CD4-positive, alpha-beta T cell (primary cell): ENCODE measurements around the gene EHD2. TPM values are rescaled to one million over a fixed set of nuclear protein-coding genes. Genes with fewer than 3 reads are reported as not detected.
"Not testable (repeated sequence)": the region's sequence is repeated elsewhere in the genome, so short reads cannot be mapped to it uniquely, and the experiment has no call there.

Experiments used
- ATAC-seq: fragments of 200-7000 bp; cut with Tn5 transposase; one replicate; pipeline ENCODE4 v1.10.0; 2022; ENCODE audit warnings: mild to moderate bottlenecking; ENCODE audit not compliant: poor library complexity
- CTCF ChIA-PET: fragments of 350-600 bp; sonication (Branson Sonifier 250); formaldehyde crosslinking; loops from one replicate; lab custom pipeline; 2021; ENCODE audit warnings: antibody characterized with exemption, inconsistent platforms; lab: Charles Lee
- POLR2A ChIA-PET: fragments of 350-600 bp; sonication (Branson Sonifier 250); formaldehyde crosslinking; loops from one replicate; lab custom pipeline; 2021; ENCODE audit warnings: antibody characterized with exemption, inconsistent platforms; lab: Charles Lee
- DNase-seq, 14 experiments: peaks; one replicate each; pipeline ENCODE4 v3.0.0-alpha.2; 2013 to 2020; ENCODE audit warnings: mixed read lengths in 2 of 14
- H3K27ac ChIP-seq, 2 donors: one replicate each; pipeline versions ENCODE4 v1.5.1 to v1.7.0; 2013; ENCODE audit warnings: low read length in 2 of 2, low read depth in 1 of 2, mild to moderate bottlenecking in 1 of 2
- H3K27me3 ChIP-seq, 2 experiments: 1 replicate in 1 of 2; 2 replicates in 1 of 2; pipeline versions ENCODE4 v1.6.1 to v1.7.0; 2013; ENCODE audit warnings: low read length in 2 of 2, control low read depth in 1 of 2, mild to moderate bottlenecking in 1 of 2, moderate library complexity in 1 of 2; ENCODE audit not compliant: insufficient read depth in 2 of 2, control insufficient read depth in 1 of 2
- H3K36me3 ChIP-seq: one replicate; pipeline ENCODE4 v1.6.1; 2013; ENCODE audit warnings: low read length, control low read depth; ENCODE audit not compliant: insufficient read depth
- H3K4me1 ChIP-seq: one replicate; pipeline ENCODE4 v1.6.1; 2013; ENCODE audit warnings: low read length, control low read depth; ENCODE audit not compliant: insufficient read depth
- H3K4me3 ChIP-seq: one replicate; pipeline ENCODE4 v1.5.1; 2013; ENCODE audit warnings: mild to moderate bottlenecking, low read length, moderate library complexity
- H3K9me3 ChIP-seq, 2 experiments: 1 replicate in 1 of 2; 2 replicates in 1 of 2; pipeline versions ENCODE4 v1.6.1 to v1.7.0; 2013; ENCODE audit warnings: low read length in 2 of 2, mild to moderate bottlenecking in 2 of 2, control low read depth in 1 of 2, moderate library complexity in 1 of 2; ENCODE audit not compliant: control insufficient read depth in 1 of 2, insufficient read depth in 1 of 2
- H3K27ac Mint-ChIP-seq: one replicate; pipeline ENCODE4 v1.8.0; 2020; ENCODE audit warnings: mixed read lengths
- H3K27me3 Mint-ChIP-seq: one replicate; pipeline ENCODE4 v1.8.0; 2021; ENCODE audit warnings: mixed read lengths
- H3K36me3 Mint-ChIP-seq: one replicate; pipeline ENCODE4 v1.8.0; 2021; ENCODE audit warnings: low read depth, mixed read lengths
- H3K4me1 Mint-ChIP-seq: one replicate; pipeline ENCODE4 v1.8.0; 2021; ENCODE audit warnings: low read depth, mixed read lengths
- H3K4me3 Mint-ChIP-seq: one replicate; pipeline ENCODE4 v1.8.0; 2020; ENCODE audit warnings: mild to moderate bottlenecking, mixed read lengths
- H3K9me3 Mint-ChIP-seq: one replicate; pipeline ENCODE4 v1.8.0; 2020; ENCODE audit warnings: mixed read lengths
- CTCF ChIP-seq: fragments of 200-600 bp; IDR thresholded peaks from one replicate; pipeline ENCODE4 v1.8.0; 2022; ENCODE audit warnings: antibody characterized with exemption, mild to moderate bottlenecking
- intact Hi-C, 2 experiments: fragments of 100-400 bp; cut with DNase I in 1 of 2; cut with micrococcal nuclease in 1 of 2; formaldehyde crosslinking; loops; one replicate each; pipeline versions ENCODE4 v1.15.1 to v1.9.0; 2023 to 2025; cut with DNase I, micrococcal nuclease
- total RNA-seq, 174 experiments: library from RNA in 2 of 174; stranded (reverse) in 2 of 174; gene quantifications; one replicate each; pipeline ENCODE4 v1.2.3 and lab custom pipeline; 2021 to 2026

EHD2 gene
- total RNA-seq, 2 experiments from 2014 or later = 0.16 TPM; not detected in 1

DNA sequence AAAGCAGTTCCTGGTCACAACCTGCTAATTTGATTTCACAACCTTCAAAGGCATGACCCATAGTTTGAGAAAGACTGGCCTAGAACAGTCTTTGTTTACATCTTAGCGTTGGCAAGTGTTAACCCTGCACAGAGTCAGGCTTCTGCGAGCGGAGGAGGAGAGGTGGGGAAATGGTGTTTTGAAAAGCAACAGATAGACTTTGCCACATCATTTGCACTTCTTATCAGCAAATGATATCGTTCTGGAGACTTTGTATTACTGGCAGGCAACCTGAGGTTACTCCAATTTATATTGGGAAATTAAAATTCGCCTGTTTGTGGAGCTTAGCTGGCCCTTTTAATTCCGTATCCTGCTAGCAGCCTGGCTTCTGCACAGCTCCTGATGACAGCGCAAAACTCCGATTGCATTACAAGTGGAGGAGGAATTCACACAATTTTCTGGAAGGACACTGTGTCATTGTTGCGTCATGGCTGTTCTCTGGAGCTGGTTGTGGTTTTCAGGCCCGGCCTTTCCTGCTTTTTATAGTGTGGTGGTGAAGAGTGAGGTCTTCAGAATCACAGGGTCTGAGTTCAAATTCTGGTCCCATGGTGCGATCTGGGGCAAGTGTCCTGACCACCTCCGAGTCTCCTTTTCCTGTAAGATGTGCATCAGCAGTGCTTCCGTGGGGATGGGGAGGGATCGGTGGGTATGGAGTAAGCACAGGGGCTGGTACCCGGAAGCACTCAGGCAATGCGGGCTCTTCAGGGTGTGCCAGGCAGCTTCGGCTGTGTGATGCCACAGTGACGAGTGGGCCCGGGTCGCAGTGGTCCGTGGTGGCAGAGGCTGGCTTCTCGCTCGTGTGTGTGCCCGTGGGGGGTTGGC, 49.1 kb upstream of the EHD2 start:
- Histone ChIP-seq H3K27ac (no peak overlapping the region), H3K36me3 (peaks cover 17% of the 10 kb centered on the region), H3K4me1 (peaks cover 18% of the 10 kb centered on the region), H3K4me3 (no peak overlapping the region), H3K27me3 (no peaks in the 10 kb centered on the region), H3K9me3 (no peaks in the 10 kb centered on the region)
- DNase-seq (peak in 1 of 14 experiments; percentile 17), ATAC-seq (no peak)
- Mint-ChIP-seq H3K27me3 (no peaks in the 10 kb centered on the region), H3K9me3 (no peaks in the 10 kb centered on the region), H3K27ac (no peak overlapping the region), H3K4me1 (peaks cover 22% of the 10 kb centered on the region), H3K36me3 (peaks cover 40% of the 10 kb centered on the region), H3K4me3 (no peak overlapping the region)
- intact Hi-C loops = no loop called here
- ChIA-PET POLR2A (no interaction called here), CTCF (no interaction called here)
- TF ChIP-seq CTCF = no peak

DNA sequence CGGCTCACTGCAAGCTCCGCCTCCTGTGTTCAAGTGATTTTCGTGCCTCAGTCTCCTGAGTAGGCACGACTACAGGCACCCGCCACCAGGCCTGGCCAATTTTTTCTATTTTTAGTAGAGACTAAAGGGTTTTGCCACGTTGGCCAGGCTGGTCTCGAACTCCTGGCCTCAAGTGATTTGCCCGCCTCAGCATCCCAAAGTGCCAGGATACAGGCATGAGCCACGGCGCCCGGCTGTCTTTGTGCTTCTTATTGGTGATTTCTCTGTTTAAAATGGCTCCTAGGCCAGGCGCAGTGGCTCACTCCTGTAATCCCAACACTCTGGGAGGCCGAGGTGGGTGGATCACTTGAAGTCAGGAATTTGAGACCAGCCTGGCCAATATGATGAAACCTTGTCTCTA, 44.7 kb upstream of the EHD2 start:
- H3K4me1 Mint-ChIP-seq, CTCF ChIA-PET, H3K27me3 Mint-ChIP-seq, H3K4me3 ChIP-seq, intact Hi-C loops, DNase-seq, H3K27me3 ChIP-seq, ATAC-seq, H3K4me3 Mint-ChIP-seq, H3K27ac ChIP-seq, H3K9me3 ChIP-seq, H3K27ac Mint-ChIP-seq, H3K9me3 Mint-ChIP-seq: not testable (repeated sequence)
- Histone ChIP-seq H3K36me3 (peaks cover 36% of the 10 kb centered on the region), H3K4me1 (peaks cover 10% of the 10 kb centered on the region)
- peaks cover 36% of the 10 kb centered on the region for H3K36me3 Mint-ChIP-seq
- POLR2A ChIA-PET = interaction anchor here (0.9 kb wide), 1 partner anchor 153 kb away, joined by 3 read pairs; no protein-coding TSS in a partner anchor

GRCh38 chr19:47670736-47671135, 42.5 kb upstream of the EHD2 start:
- intact Hi-C loops = no loop called here
- ChIA-PET POLR2A (interaction anchor here (0.6 kb wide), 1 partner anchor 9 kb away, joined by 3 read pairs; no protein-coding TSS in a partner anchor), CTCF (no interaction called here)
- DNase-seq (no peak), ATAC-seq (no peak)
- peaks cover 47% of the 10 kb centered on the region for H3K36me3 Mint-ChIP-seq
- H3K9me3 Mint-ChIP-seq = no peaks in the 10 kb centered on the region
- Histone ChIP-seq H3K4me1 (peaks cover 3% of the 10 kb centered on the region), H3K9me3 (no peaks in the 10 kb centered on the region), H3K27ac (no peak overlapping the region), H3K27me3 (no peaks in the 10 kb centered on the region), H3K4me3 (no peak overlapping the region), H3K36me3 (peaks cover 50% of the 10 kb centered on the region)
- no peak overlapping the region for H3K4me3 Mint-ChIP-seq
- no peaks in the 10 kb centered on the region for H3K4me1 Mint-ChIP-seq
- H3K27me3 Mint-ChIP-seq = no peaks in the 10 kb centered on the region
- TF ChIP-seq CTCF = no peak
- H3K27ac Mint-ChIP-seq = no peak overlapping the region
